Trophoblast cell (in vitro differentiated cells and primary cell): ENCODE data around the gene TCERG1L.

ENCODE experiments used
- DNase-seq, 2 donors: peaks; one replicate each; pipeline ENCODE4 v3.0.0-alpha.2; 2016
- H2AFZ ChIP-seq: 2 replicates; pipeline ENCODE4 v1.6.1; 2013; ENCODE audit warnings: low read length, moderate library complexity, mild to moderate bottlenecking; ENCODE audit not compliant: insufficient read depth, poor library complexity
- H2AK5ac ChIP-seq: 2 replicates; pipeline ENCODE4 v1.6.1; 2013; ENCODE audit warnings: mild to moderate bottlenecking, low read length
- H2BK120ac ChIP-seq: 2 replicates; pipeline ENCODE4 v1.6.1; 2013; ENCODE audit warnings: low read length, mild to moderate bottlenecking, moderate library complexity; ENCODE audit not compliant: insufficient read depth, poor library complexity
- H2BK12ac ChIP-seq: 2 replicates; pipeline ENCODE4 v1.6.1; 2013; ENCODE audit warnings: mild to moderate bottlenecking, low read length, moderate library complexity
- H2BK5ac ChIP-seq: 2 replicates; pipeline ENCODE4 v1.6.1; 2013; ENCODE audit warnings: low read length, low read depth, moderate library complexity, mild to moderate bottlenecking; ENCODE audit not compliant: poor library complexity
- H3K14ac ChIP-seq: 2 replicates; pipeline ENCODE4 v1.6.1; 2013; ENCODE audit warnings: mild to moderate bottlenecking, low read length
- H3K18ac ChIP-seq: 2 replicates; pipeline ENCODE4 v1.6.1; 2013; ENCODE audit warnings: mild to moderate bottlenecking, low read length
- H3K23ac ChIP-seq: 2 replicates; pipeline ENCODE4 v1.6.1; 2013; ENCODE audit warnings: low read length
- H3K27ac ChIP-seq: 2 replicates; pipeline ENCODE4 v1.5.1; 2013; ENCODE audit warnings: low read depth, mild to moderate bottlenecking, inconsistent platforms, low read length, moderate library complexity
- H3K27me3 ChIP-seq: 2 replicates; pipeline ENCODE4 v1.6.1; 2013; ENCODE audit warnings: inconsistent platforms, mild to moderate bottlenecking, low read length, moderate library complexity; ENCODE audit not compliant: insufficient read depth
- H3K36me3 ChIP-seq, 2 experiments: 1 replicate in 1 of 2; 2 replicates in 1 of 2; pipeline ENCODE4 v1.6.1; 2013; ENCODE audit warnings: low read length in 2 of 2, mild to moderate bottlenecking in 2 of 2, moderate library complexity in 1 of 2; ENCODE audit not compliant: insufficient read depth in 2 of 2, control insufficient read depth in 1 of 2
- H3K4ac ChIP-seq: 2 replicates; pipeline ENCODE4 v1.6.1; 2013; ENCODE audit warnings: low read depth, mild to moderate bottlenecking, low read length, moderate library complexity
- H3K4me1 ChIP-seq, 2 experiments: 1 replicate in 1 of 2; 2 replicates in 1 of 2; pipeline ENCODE4 v1.6.1; 2013; ENCODE audit warnings: low read length in 2 of 2, mild to moderate bottlenecking in 2 of 2, moderate library complexity in 1 of 2; ENCODE audit not compliant: insufficient read depth in 2 of 2, control insufficient read depth in 1 of 2
- H3K4me2 ChIP-seq: 2 replicates; pipeline ENCODE4 v1.6.1; 2013; ENCODE audit warnings: inconsistent platforms, mild to moderate bottlenecking, low read length, moderate library complexity
- H3K4me3 ChIP-seq: 2 replicates; pipeline ENCODE4 v1.5.1; 2013; ENCODE audit warnings: mild to moderate bottlenecking, low read depth, low read length, inconsistent platforms
- H3K79me1 ChIP-seq: one replicate; pipeline ENCODE4 v1.6.1; 2013; ENCODE audit warnings: low read length
- H3K79me2 ChIP-seq: 2 replicates; pipeline ENCODE4 v1.6.1; 2013; ENCODE audit warnings: low read length, mild to moderate bottlenecking; ENCODE audit not compliant: control insufficient read depth, insufficient read depth, poor library complexity
- H3K9ac ChIP-seq: 2 replicates; pipeline ENCODE4 v1.6.1; 2013; ENCODE audit warnings: mild to moderate bottlenecking, low read length
- H3K9me3 ChIP-seq: 2 replicates; pipeline ENCODE4 v1.6.1; 2013; ENCODE audit warnings: low read depth, mild to moderate bottlenecking, control low read depth, inconsistent platforms, low read length; ENCODE audit not compliant: insufficient read depth
- H4K12ac ChIP-seq: 2 replicates; pipeline ENCODE4 v1.6.1; 2013; ENCODE audit warnings: low read depth, mild to moderate bottlenecking, low read length, moderate library complexity
- H4K8ac ChIP-seq: 2 replicates; pipeline ENCODE4 v1.6.1; 2013; ENCODE audit warnings: low read depth, mild to moderate bottlenecking, low read length, moderate library complexity
- H4K91ac ChIP-seq: one replicate; pipeline ENCODE4 v1.6.1; 2013; ENCODE audit warnings: low read depth, mild to moderate bottlenecking, low read length, moderate library complexity
- WGBS: extraction: QIAGEN DNeasy Blood & Tissue Kit; methylation state at CpG from one replicate; pipeline ENCODE4 v1.1.7; 2013; ENCODE audit warnings: missing lambda C conversion rate; ENCODE audit not compliant: insufficient read length, insufficient coverage; ENCODE audit errors: extremely low coverage; 5-methylcytosine and 5-hydroxymethylcytosine counted together

Gene TCERG1L

DNA sequence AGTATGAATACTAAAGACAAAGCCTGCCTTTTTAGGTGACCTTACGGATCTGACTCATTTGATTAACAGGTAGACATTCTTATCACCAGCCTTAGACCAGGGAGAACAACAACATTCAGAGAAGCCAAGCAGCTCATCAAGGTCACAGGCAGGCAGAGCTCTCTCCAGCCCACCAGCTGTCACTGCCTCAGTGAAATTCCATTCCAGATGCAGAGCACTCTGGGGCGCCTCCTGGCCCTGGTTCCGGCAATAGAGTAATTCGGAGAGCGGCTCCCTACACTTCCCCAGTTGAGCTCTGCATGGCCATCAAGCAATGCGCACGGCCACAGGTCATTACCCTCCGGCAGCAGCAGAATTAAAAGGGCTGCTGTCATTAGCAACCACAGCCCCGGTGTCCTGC is 164.7 kb downstream of the TCERG1L start:
- Histone ChIP-seq H2BK5ac (no peak overlapping the region), H3K27ac (no peak overlapping the region), H3K4ac (no peak overlapping the region), H3K36me3 (no peaks in the 10 kb centered on the region), H3K27me3 (no peaks in the 10 kb centered on the region), H3K79me2 (no peaks in the 10 kb centered on the region), H3K18ac (no peak overlapping the region), H3K79me1 (no peaks in the 10 kb centered on the region), H3K4me2 (no peak overlapping the region), H4K91ac (no peak overlapping the region), H2BK120ac (no peak overlapping the region), H2AK5ac (no peak overlapping the region), H4K12ac (no peak overlapping the region), H2AFZ (no peak overlapping the region), H3K4me3 (no peak overlapping the region), H3K9me3 (peaks cover under 1% of the 10 kb centered on the region), H3K4me1 (no peaks in the 10 kb centered on the region), H3K23ac (no peak overlapping the region), H2BK12ac (no peak overlapping the region), H4K8ac (no peak overlapping the region), H3K14ac (no peak overlapping the region), H3K9ac (no peak overlapping the region)
- DNase-seq: no peak
- WGBS: no CpG with 5 or more reads among the region's 9 CpGs

DNA sequence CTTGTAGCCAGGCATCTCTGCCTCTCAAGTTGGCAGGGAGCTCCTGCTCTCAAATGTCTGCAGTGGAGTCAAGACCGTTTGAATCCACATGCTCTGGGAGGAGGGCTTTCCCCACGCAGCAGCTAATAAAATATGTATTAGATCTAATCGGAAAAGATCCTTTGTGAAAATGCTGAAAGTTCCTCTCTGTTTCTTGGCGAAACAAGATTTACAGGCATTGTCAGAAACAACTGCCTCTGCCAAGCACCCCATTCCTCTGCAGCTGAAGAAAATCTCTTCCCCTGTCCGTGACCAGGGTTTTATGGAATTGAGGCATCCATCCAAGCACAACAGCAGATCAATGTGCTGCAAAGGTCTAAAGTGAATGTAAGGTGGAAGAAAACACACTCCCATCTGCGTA is 165.8 kb downstream of the TCERG1L start:
- Histone ChIP-seq H3K4me1 (no peaks in the 10 kb centered on the region), H2AK5ac (no peak overlapping the region), H3K23ac (no peak overlapping the region), H3K27me3 (no peaks in the 10 kb centered on the region), H3K9ac (no peak overlapping the region), H3K4ac (no peak overlapping the region), H2BK120ac (no peak overlapping the region), H3K27ac (no peak overlapping the region), H3K79me2 (no peaks in the 10 kb centered on the region), H3K9me3 (no peaks in the 10 kb centered on the region), H3K14ac (no peak overlapping the region), H2BK12ac (no peak overlapping the region), H3K4me2 (no peak overlapping the region), H4K12ac (no peak overlapping the region), H3K36me3 (no peaks in the 10 kb centered on the region), H2BK5ac (no peak overlapping the region), H3K79me1 (no peaks in the 10 kb centered on the region), H3K18ac (no peak overlapping the region), H4K8ac (no peak overlapping the region), H2AFZ (no peak overlapping the region), H4K91ac (no peak overlapping the region), H3K4me3 (no peak overlapping the region)
- DNase-seq: no peak
- no CpG with 5 or more reads among the region's 6 CpGs for WGBS

- Histone ChIP-seq H3K18ac (no peak overlapping the region), H2BK5ac (no peak overlapping the region), H2AK5ac (no peak overlapping the region), H4K8ac (no peak overlapping the region), H2BK120ac (no peak overlapping the region), H3K4me1 (no peaks in the 10 kb centered on the region), H3K36me3 (no peaks in the 10 kb centered on the region), H3K4ac (no peak overlapping the region), H3K14ac (no peak overlapping the region), H3K23ac (no peak overlapping the region), H3K27me3 (no peaks in the 10 kb centered on the region), H3K79me1 (no peaks in the 10 kb centered on the region), H2BK12ac (no peak overlapping the region), H3K79me2 (no peaks in the 10 kb centered on the region), H3K4me2 (no peak overlapping the region), H3K4me3 (no peak overlapping the region), H3K9ac (no peak overlapping the region), H2AFZ (no peak overlapping the region), H4K91ac (no peak overlapping the region), H3K27ac (no peak overlapping the region), H3K9me3 (no peaks in the 10 kb centered on the region), H4K12ac (no peak overlapping the region)
- WGBS: no CpG with 5 or more reads among the region's 9 CpGs
- no peak for DNase-seq
These were observed 166.7 kb downstream of the TCERG1L start for GRCh38 chr10:131144711-131145375.

DNA sequence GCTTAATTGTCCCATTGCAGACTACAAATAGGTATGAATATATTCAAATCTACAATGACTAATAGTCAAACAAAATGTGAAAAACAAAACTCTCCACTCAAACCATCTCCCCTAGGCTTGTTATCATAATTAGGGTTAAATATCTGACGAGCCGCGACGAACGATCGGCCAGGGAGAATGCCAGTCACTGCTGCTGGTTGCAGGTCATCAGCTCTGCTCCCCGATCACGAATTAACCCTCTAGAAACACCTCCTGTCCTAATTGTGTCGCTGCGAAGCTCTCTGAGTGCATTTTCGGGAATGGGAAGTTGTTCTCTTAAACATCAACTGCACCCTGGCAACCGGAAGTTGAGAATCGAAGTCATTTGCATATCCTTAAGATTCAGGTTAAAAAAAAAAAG is 167.3 kb downstream of the TCERG1L start:
- H3K36me3 ChIP-seq: no peaks in the 10 kb centered on the region
- no peak overlapping the region for H2AK5ac ChIP-seq
- no peak overlapping the region for H3K18ac ChIP-seq
- H2BK5ac ChIP-seq: no peak overlapping the region
- no peak overlapping the region for H3K9ac ChIP-seq
- H4K12ac ChIP-seq: no peak overlapping the region
- no peak overlapping the region for H3K23ac ChIP-seq
- H3K14ac ChIP-seq: no peak overlapping the region
- no peak overlapping the region for H4K91ac ChIP-seq
- no peaks in the 10 kb centered on the region for H3K9me3 ChIP-seq
- H3K4me3 ChIP-seq: no peak overlapping the region
- no peak overlapping the region for H3K4ac ChIP-seq
- H3K79me1 ChIP-seq: no peaks in the 10 kb centered on the region
- H2BK120ac ChIP-seq: no peak overlapping the region
- WGBS: no CpG with 5 or more reads among the region's 13 CpGs
- H3K79me2 ChIP-seq: no peaks in the 10 kb centered on the region
- no peak overlapping the region for H2BK12ac ChIP-seq
- no peak for DNase-seq
- no peak overlapping the region for H4K8ac ChIP-seq
- no peak overlapping the region for H3K27ac ChIP-seq
- no peaks in the 10 kb centered on the region for H3K27me3 ChIP-seq
- no peak overlapping the region for H3K4me2 ChIP-seq
- H2AFZ ChIP-seq: no peak overlapping the region
- no peaks in the 10 kb centered on the region for H3K4me1 ChIP-seq
